GM12878 (cell line): ENCODE measurements around the gene RAB40B. TPM values are rescaled to one million over a fixed set of nuclear protein-coding genes. Genes with fewer than 3 reads are reported as not detected.

Experiments used
- BACH1 ChIP-seq: fragments of 450-650 bp; IDR thresholded peaks from 2 replicates; pipeline ENCODE4 v1.6.1; 2017; ENCODE audit warnings: mild to moderate bottlenecking, borderline replicate concordance
- BCL11A ChIP-seq: IDR thresholded peaks from 2 replicates; pipeline ENCODE4 v1.6.1; 2011; ENCODE audit warnings: low read depth, low read length
- BCLAF1 ChIP-seq: fragments of 450-650 bp; IDR thresholded peaks from 2 replicates; pipeline ENCODE4 v1.6.1; 2017; ENCODE audit warnings: antibody characterized with exemption, mild to moderate bottlenecking, moderate library complexity
- CBFB ChIP-seq: IDR thresholded peaks from 2 replicates; pipeline ENCODE4 v1.6.1; 2016; ENCODE audit warnings: antibody characterized with exemption, low read depth
- CHD1 ChIP-seq: IDR thresholded peaks from 2 replicates; pipeline ENCODE4 v1.6.1; 2012; ENCODE audit warnings: low read depth, low read length, improper control_type of control experiment
- CREB1 ChIP-seq: IDR thresholded peaks from 2 replicates; pipeline ENCODE4 v1.6.1; 2012; ENCODE audit warnings: low read depth, mild to moderate bottlenecking, inconsistent platforms
- EED ChIP-seq: sonication (generic); IDR thresholded peaks from 2 replicates; pipeline ENCODE4 v1.6.1; 2016; ENCODE audit warnings: antibody characterized with exemption, low read depth
- FOXM1 ChIP-seq: IDR thresholded peaks from 2 replicates; pipeline ENCODE4 v1.6.1; 2012; ENCODE audit warnings: low read depth, mild to moderate bottlenecking, inconsistent platforms, low read length, moderate library complexity
- GABPA ChIP-seq: IDR thresholded peaks from 2 replicates; pipeline ENCODE4 v1.6.1; 2014; ENCODE audit warnings: antibody characterized with exemption, low read depth, mild to moderate bottlenecking, inconsistent platforms
- HDAC2 ChIP-seq: fragments of 200-600 bp; sonication (generic); IDR thresholded peaks from 2 replicates; pipeline ENCODE4 v1.6.1; 2017
- JUNB ChIP-seq: IDR thresholded peaks from 2 replicates; pipeline ENCODE4 v1.6.1; 2016; ENCODE audit warnings: antibody characterized with exemption, mild to moderate bottlenecking
- MEF2A ChIP-seq: IDR thresholded peaks from 2 replicates; pipeline ENCODE4 v1.6.1; 2011; ENCODE audit warnings: low read depth, mild to moderate bottlenecking, low read length, moderate library complexity; ENCODE audit not compliant: insufficient read depth
- MTA2 ChIP-seq: fragments of 450-650 bp; IDR thresholded peaks from 2 replicates; pipeline ENCODE4 v1.6.1; 2016; ENCODE audit warnings: low read depth, mild to moderate bottlenecking, moderate library complexity
- NBN ChIP-seq: fragments of 450-650 bp; IDR thresholded peaks from 2 replicates; pipeline ENCODE4 v1.6.1; 2016
- NFIC ChIP-seq: IDR thresholded peaks from 2 replicates; pipeline ENCODE4 v1.6.1; 2012; ENCODE audit warnings: low read depth, mild to moderate bottlenecking, inconsistent platforms, low read length, moderate library complexity
- POLR2AphosphoS5 ChIP-seq: IDR thresholded peaks from 2 replicates; pipeline ENCODE4 v1.6.1; 2011; ENCODE audit warnings: mild to moderate bottlenecking, low read length, inconsistent platforms
- RAD21 ChIP-seq: IDR thresholded peaks from 2 replicates; pipeline ENCODE4 v1.6.1; 2011; ENCODE audit warnings: mild to moderate bottlenecking, low read depth, low read length, moderate library complexity; ENCODE audit not compliant: insufficient read depth
- SIX5 ChIP-seq: IDR thresholded peaks from 2 replicates; pipeline ENCODE4 v1.6.1; 2011; ENCODE audit warnings: mild to moderate bottlenecking, low read depth, low read length, moderate library complexity; ENCODE audit not compliant: severe bottlenecking
- SREBF2 ChIP-seq: IDR thresholded peaks from 2 replicates; pipeline ENCODE4 v1.6.1; 2012; ENCODE audit warnings: mild to moderate bottlenecking, low read length
- SRF ChIP-seq, 2 experiments: IDR thresholded peaks; 2 replicates each; pipeline ENCODE4 v1.6.1; 2011; ENCODE audit warnings: low read depth in 2 of 2, low read length in 2 of 2, mild to moderate bottlenecking in 1 of 2, moderate library complexity in 1 of 2
- SUZ12 ChIP-seq: fragments of 200-600 bp; sonication (generic); IDR thresholded peaks from one replicate; pipeline ENCODE4 v1.6.1; 2018; ENCODE audit warnings: antibody characterized with exemption, mild to moderate bottlenecking; ENCODE audit not compliant: unreplicated experiment
- TARDBP ChIP-seq: IDR thresholded peaks from 2 replicates; pipeline ENCODE4 v1.6.1; 2016; ENCODE audit warnings: borderline replicate concordance
- ZBED1 ChIP-seq: IDR thresholded peaks from 2 replicates; pipeline ENCODE4 v1.6.1; 2016; ENCODE audit warnings: borderline replicate concordance
- polyA plus RNA-seq, 11 experiments: library from polyadenylated mRNA; depleted of rRNA in 4 of 11; unstranded in 6 of 11; stranded (reverse) in 5 of 11; fragments of >200 nt; fragmentation: Nextera tagmentation in 4 of 11; fragmentation: Illumina TruSeq in 1 of 11; extraction: Ambion mirVana in 4 of 11; extraction: Trizol in 1 of 11; gene quantifications; 1 replicate in 1 of 11; 2 replicates in 10 of 11; pipeline versions ENCODE4 v1.2.1 to v1.2.3, GENCODE V29; 2011 to 2016; ENCODE audit warnings: inconsistent platforms in 2 of 11, missing spikeins in 2 of 11, low read depth in 1 of 11
- total RNA-seq, 4 experiments: library from RNA; depleted of rRNA in 3 of 4; stranded (reverse); fragments of >200 nt in 3 of 4; fragmentation: Illumina TruSeq in 1 of 4; extraction: Trizol in 1 of 4; gene quantifications; 2 replicates each; pipeline versions ENCODE4 v1.2.1 to v1.2.3, GENCODE V29; 2013 to 2021
- TF ChIP-seq, protein P1 (sequence below): fragments of 450-650 bp; IDR thresholded peaks from 2 replicates; pipeline ENCODE4 v1.6.1; 2016; ENCODE audit warnings: mild to moderate bottlenecking, moderate library complexity, borderline replicate concordance
- TF ChIP-seq, protein P2 (sequence below): IDR thresholded peaks from 2 replicates; pipeline ENCODE4 v1.6.1; 2011; ENCODE audit warnings: borderline replicate concordance, low read depth, mild to moderate bottlenecking, moderate library complexity, low read length; ENCODE audit not compliant: insufficient read depth, poor library complexity, severe bottlenecking

Gene RAB40B
- total and polyA plus RNA-seq, 10 of the 15 experiments (the other 5 are each of a cell fraction or from before 2014, with no cell fraction given), result 0.06 to 2.8 (median 1.4) TPM

DNA sequence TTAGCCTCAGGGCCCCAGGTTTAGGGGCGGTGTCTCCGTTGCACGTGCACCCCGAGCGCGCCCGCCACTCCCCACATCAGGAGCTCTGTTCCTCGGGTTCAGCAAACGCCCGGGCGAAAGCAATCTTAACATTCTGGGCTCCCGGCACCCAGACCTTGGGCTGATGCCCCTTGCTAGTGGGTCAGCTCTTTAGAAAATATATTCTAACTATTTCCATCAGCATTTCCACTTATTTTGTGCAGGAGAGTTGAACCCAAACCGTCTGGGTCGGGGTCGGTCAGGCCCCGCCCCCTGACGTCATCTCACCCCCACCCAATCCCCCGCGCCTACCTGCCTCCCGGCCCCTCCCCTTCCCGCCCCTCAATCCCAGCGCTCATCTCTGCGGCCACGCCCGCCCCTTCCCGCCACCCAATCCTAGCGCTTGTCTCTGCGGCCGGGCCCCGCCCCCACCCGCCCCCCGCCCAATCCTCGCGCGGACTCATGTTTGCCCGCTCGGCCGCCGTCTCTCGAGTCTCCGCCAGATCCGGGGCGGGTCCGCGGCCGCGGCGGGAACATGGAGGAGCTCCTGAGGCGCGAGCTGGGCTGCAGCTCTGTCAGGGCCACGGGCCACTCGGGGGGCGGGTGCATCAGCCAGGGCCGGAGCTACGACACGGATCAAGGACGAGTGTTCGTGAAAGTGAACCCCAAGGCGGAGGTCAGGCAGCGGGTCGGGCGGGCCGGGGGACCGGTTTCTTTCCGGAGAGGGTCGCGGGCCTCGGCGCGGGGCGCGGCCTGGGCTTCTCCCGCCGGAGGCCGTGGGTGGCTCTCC lies 17.9 kb upstream of the RAB40B start, which contains the start of gene FN3KRP (continued):
- TF ChIP-seq SRF (IDR thresholded peaks at IDR 0.05; ENCODE audit: low read depth in 2 of 2, low read length in 2 of 2), result no peak
- no peak for TF ChIP-seq SREBF2
- no peak for TF ChIP-seq SIX5
- TF ChIP-seq MEF2A, result no peak
- TF ChIP-seq, protein P1, sequence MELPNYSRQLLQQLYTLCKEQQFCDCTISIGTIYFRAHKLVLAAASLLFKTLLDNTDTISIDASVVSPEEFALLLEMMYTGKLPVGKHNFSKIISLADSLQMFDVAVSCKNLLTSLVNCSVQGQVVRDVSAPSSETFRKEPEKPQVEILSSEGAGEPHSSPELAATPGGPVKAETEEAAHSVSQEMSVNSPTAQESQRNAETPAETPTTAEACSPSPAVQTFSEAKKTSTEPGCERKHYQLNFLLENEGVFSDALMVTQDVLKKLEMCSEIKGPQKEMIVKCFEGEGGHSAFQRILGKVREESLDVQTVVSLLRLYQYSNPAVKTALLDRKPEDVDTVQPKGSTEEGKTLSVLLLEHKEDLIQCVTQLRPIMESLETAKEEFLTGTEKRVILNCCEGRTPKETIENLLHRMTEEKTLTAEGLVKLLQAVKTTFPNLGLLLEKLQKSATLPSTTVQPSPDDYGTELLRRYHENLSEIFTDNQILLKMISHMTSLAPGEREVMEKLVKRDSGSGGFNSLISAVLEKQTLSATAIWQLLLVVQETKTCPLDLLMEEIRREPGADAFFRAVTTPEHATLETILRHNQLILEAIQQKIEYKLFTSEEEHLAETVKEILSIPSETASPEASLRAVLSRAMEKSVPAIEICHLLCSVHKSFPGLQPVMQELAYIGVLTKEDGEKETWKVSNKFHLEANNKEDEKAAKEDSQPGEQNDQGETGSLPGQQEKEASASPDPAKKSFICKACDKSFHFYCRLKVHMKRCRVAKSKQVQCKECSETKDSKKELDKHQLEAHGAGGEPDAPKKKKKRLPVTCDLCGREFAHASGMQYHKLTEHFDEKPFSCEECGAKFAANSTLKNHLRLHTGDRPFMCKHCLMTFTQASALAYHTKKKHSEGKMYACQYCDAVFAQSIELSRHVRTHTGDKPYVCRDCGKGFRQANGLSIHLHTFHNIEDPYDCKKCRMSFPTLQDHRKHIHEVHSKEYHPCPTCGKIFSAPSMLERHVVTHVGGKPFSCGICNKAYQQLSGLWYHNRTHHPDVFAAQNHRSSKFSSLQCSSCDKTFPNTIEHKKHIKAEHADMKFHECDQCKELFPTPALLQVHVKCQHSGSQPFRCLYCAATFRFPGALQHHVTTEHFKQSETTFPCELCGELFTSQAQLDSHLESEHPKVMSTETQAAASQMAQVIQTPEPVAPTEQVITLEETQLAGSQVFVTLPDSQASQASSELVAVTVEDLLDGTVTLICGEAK, result no peak
- TF ChIP-seq SUZ12, result no peak
- no peak for TF ChIP-seq EED
- TF ChIP-seq BCL11A, result no peak
- no peak for TF ChIP-seq RAD21
- TF ChIP-seq CHD1, result no peak
- no peak for TF ChIP-seq BACH1
- TF ChIP-seq NFIC, result no peak
- TF ChIP-seq NBN, result no peak
- no peak for TF ChIP-seq BCLAF1
- TF ChIP-seq TARDBP, result no peak
- peak; percentile 54; the same call in 1 of the 2 replicates for TF ChIP-seq GABPA
- TF ChIP-seq JUNB, result no peak
- no peak for TF ChIP-seq MTA2
- TF ChIP-seq CREB1, result peak; percentile 70
- peak; percentile 70; the same call in 1 of the 2 replicates for TF ChIP-seq POLR2AphosphoS5
- TF ChIP-seq FOXM1, result no peak
- no peak for TF ChIP-seq HDAC2
- no peak for TF ChIP-seq CBFB
- no peak for TF ChIP-seq ZBED1
- TF ChIP-seq, protein P2, sequence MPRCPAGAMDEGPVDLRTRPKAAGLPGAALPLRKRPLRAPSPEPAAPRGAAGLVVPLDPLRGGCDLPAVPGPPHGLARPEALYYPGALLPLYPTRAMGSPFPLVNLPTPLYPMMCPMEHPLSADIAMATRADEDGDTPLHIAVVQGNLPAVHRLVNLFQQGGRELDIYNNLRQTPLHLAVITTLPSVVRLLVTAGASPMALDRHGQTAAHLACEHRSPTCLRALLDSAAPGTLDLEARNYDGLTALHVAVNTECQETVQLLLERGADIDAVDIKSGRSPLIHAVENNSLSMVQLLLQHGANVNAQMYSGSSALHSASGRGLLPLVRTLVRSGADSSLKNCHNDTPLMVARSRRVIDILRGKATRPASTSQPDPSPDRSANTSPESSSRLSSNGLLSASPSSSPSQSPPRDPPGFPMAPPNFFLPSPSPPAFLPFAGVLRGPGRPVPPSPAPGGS, result no peak
